Ishikawa (cell line): ENCODE results near the gene URAD.

Experiments
- CEBPB ChIP-seq: IDR thresholded peaks from 2 replicates; pipeline ENCODE4 v1.6.1; 2012
- CREB1 ChIP-seq: IDR thresholded peaks from 2 replicates; pipeline ENCODE4 v1.6.1; 2012; ENCODE audit warnings: low read depth
- EGR1 ChIP-seq: IDR thresholded peaks from 2 replicates; pipeline ENCODE4 v1.6.1; 2012
- EP300 ChIP-seq: IDR thresholded peaks from 2 replicates; pipeline ENCODE4 v1.6.1; 2012; ENCODE audit warnings: borderline replicate concordance
- FOXM1 ChIP-seq: IDR thresholded peaks from 2 replicates; pipeline ENCODE4 v1.6.1; 2012; ENCODE audit warnings: low read depth, borderline replicate concordance
- NFIC ChIP-seq: IDR thresholded peaks from 2 replicates; pipeline ENCODE4 v1.6.1; 2012
- RAD21 ChIP-seq: IDR thresholded peaks from 2 replicates; pipeline ENCODE4 v1.6.1; 2012; ENCODE audit warnings: low read depth
- TAF1 ChIP-seq: IDR thresholded peaks from 2 replicates; pipeline ENCODE4 v1.6.1; 2012; ENCODE audit warnings: low read depth, mild to moderate bottlenecking
- TCF12 ChIP-seq: IDR thresholded peaks from 2 replicates; pipeline ENCODE4 v1.6.1; 2012; ENCODE audit warnings: low read depth
- TEAD4 ChIP-seq: IDR thresholded peaks from 2 replicates; pipeline ENCODE4 v1.6.1; 2012
- YY1 ChIP-seq: IDR thresholded peaks from 2 replicates; pipeline ENCODE4 v1.6.1; 2012; ENCODE audit warnings: low read depth
- ZBTB7A ChIP-seq: IDR thresholded peaks from 2 replicates; pipeline ENCODE4 v1.6.1; 2012; ENCODE audit warnings: low read depth
- TF ChIP-seq, protein P1 (sequence below): IDR thresholded peaks from 2 replicates; pipeline ENCODE4 v1.6.1; 2012; ENCODE audit warnings: low read depth, mild to moderate bottlenecking
- TF ChIP-seq, protein P2 (sequence below): IDR thresholded peaks from 2 replicates; pipeline ENCODE4 v1.6.1; 2012
- TF ChIP-seq, protein P3 (sequence below): IDR thresholded peaks from 2 replicates; pipeline ENCODE4 v1.6.1; 2012

URAD gene

DNA sequence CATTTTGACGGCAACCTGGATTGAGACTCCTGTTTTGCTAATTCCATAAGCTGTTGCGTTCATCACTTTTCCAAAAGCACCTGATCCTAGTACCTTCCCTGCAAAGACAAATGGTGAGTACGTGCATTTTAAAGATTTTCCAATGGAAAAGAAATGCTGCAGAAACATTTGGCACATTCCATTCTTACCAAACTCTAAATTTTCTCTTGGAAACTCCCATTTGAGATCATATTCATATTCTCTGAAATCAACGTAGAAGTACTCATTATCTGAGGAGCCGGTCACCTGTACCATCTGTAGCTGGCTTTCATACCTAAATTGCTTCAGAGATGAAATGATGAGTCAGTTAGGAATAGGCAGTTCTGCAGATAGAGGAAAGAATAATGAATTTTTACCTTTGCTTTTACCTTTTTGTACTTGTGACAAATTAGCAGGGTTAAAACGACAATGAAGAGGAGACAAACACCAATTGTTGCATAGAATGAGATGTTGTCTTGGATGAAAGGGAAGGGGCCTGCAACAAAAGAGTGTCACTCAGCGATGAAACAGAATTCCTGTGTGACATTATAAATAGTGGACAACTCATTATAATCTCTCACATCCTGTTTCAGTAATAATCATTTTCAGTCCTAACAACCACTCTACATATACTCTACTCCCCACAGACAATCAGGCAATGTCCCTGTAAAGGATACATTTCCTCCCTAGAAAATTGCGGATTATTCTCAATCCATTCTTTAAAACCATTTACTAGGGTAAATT lies 45.6 kb upstream of the URAD start:
- TF ChIP-seq YY1 = no peak

DNA sequence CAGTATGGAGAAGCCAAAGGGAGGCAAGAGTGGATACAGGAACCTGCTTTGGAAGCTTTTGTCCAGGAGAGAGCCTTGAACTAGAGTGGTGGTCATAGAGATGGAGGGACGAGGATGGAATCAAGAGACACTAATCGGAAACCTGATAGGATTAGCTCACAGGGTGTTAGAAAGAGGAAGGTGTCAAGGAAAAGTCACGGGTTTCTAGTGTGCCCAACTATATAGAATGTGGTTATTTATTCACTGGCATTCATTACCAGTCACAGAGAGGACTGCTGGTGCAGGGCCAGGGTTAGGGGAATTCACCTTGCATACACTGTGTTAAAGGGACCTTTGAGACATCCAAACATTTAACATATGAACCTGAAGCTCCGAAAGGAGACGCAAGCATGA lies 43.4 kb upstream of the URAD start:
- TF ChIP-seq, protein P1, sequence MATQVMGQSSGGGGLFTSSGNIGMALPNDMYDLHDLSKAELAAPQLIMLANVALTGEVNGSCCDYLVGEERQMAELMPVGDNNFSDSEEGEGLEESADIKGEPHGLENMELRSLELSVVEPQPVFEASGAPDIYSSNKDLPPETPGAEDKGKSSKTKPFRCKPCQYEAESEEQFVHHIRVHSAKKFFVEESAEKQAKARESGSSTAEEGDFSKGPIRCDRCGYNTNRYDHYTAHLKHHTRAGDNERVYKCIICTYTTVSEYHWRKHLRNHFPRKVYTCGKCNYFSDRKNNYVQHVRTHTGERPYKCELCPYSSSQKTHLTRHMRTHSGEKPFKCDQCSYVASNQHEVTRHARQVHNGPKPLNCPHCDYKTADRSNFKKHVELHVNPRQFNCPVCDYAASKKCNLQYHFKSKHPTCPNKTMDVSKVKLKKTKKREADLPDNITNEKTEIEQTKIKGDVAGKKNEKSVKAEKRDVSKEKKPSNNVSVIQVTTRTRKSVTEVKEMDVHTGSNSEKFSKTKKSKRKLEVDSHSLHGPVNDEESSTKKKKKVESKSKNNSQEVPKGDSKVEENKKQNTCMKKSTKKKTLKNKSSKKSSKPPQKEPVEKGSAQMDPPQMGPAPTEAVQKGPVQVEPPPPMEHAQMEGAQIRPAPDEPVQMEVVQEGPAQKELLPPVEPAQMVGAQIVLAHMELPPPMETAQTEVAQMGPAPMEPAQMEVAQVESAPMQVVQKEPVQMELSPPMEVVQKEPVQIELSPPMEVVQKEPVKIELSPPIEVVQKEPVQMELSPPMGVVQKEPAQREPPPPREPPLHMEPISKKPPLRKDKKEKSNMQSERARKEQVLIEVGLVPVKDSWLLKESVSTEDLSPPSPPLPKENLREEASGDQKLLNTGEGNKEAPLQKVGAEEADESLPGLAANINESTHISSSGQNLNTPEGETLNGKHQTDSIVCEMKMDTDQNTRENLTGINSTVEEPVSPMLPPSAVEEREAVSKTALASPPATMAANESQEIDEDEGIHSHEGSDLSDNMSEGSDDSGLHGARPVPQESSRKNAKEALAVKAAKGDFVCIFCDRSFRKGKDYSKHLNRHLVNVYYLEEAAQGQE = no peak
- TF ChIP-seq TAF1 (no peak), FOXM1 (no peak), CREB1 (no peak), EGR1 (no peak), EP300 (no peak), NFIC (no peak), RAD21 (no peak)
- TF ChIP-seq, protein P2, sequence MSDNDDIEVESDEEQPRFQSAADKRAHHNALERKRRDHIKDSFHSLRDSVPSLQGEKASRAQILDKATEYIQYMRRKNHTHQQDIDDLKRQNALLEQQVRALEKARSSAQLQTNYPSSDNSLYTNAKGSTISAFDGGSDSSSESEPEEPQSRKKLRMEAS = no peak
- TF ChIP-seq, protein P3, sequence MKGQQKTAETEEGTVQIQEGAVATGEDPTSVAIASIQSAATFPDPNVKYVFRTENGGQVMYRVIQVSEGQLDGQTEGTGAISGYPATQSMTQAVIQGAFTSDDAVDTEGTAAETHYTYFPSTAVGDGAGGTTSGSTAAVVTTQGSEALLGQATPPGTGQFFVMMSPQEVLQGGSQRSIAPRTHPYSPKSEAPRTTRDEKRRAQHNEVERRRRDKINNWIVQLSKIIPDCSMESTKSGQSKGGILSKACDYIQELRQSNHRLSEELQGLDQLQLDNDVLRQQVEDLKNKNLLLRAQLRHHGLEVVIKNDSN = no peak

DNA sequence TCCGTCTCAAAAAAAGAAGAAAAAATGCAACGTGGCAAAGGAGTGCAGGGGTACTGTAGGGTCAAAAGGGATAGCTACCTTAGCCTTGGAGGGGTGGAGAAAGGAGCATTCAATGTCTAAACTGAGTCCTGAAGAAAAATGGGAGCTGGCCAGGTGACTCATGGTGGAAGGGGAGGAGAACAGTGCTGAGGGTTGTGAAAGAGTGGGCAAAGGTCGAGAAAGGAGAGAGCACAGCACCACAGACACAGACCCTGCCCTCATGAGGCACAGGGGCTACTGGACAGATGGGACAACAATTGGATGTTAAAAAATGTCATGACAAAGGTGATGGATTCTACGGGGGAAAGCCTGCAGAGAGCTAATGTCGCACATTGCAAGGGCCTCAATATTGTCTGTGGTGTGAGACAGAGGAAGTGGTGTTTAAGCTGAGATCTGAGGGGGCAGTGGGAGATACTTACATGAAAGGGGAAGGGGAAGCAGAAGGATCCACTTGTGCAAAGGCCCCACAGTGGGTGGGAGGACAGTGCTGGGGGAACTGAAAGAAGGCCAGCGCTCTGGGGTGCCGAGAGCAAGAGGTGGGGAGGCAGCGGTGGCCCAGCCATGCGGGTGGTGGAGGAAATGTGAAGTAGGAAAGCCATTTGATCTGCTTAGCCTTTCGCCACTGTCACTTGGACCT lies 42.9 kb upstream of the URAD start:
- TF ChIP-seq TCF12 = no peak

DNA sequence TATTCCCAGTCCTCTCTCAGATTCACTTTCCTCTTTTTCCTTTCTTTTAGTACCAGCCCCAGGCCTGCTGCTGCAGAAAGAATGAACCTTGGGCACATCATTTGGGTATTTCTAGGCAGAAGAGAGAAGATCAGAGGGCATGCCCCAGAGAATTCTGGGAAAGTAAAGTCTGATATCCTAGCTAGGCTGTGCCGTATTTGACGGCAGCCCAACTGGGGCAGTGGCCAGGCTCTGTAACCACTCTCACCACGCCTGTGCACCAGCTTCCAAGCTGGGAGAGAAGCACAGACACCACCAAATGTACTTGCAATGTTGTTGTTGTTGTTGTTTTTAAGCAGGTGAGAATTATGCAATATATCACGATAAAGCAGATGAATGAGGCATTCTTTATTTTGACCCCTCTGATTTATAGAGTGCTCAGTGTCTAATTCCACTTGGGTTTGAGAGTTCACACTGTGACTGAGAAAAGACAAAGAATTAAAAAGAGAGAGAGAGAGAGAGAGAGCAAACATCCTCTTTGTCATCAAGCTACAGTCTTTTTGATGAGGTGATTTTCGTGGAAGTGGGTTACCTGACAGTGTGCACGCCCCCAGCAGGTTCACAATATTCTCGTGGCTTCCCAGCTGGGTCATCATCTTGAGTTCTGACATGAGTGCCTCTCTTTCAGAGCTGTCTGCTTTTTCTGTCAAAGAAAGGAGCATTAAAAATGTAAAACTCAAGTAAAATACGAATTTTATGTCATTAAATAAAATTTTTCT lies 39.3 kb upstream of the URAD start:
- TF ChIP-seq EP300 = no peak
- no peak for TF ChIP-seq ZBTB7A
- TF ChIP-seq YY1 = no peak
- TF ChIP-seq TAF1 = no peak
- TF ChIP-seq RAD21 = no peak
- TF ChIP-seq EGR1 = no peak
- TF ChIP-seq, protein P3 = no peak
- TF ChIP-seq, protein P1 = no peak

DNA sequence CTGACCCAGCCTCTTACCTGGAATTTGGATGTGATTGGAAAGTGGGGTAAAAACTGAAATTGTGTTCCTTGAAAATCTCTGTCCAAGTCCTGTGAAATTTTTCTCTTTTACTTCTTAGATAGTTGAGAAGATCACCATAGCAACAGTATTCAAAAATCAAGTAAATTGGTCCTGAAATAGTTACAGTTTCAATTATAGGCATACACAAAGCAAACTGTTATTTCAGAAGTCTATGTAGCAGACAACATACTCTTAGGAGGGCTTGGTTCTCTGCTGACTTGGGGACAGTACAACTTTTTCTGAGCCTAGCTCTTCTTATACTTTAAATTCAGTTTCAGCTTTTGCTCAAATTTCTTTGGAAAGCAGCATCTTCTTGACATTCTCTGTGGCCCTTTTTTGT lies 38.6 kb upstream of the URAD start:
- no peak for TF ChIP-seq TCF12
- TF ChIP-seq RAD21 = no peak
- no peak for TF ChIP-seq YY1
- TF ChIP-seq NFIC = no peak
- no peak for TF ChIP-seq TAF1
- no peak for TF ChIP-seq FOXM1
- no peak for TF ChIP-seq ZBTB7A
- TF ChIP-seq EP300 = no peak

DNA sequence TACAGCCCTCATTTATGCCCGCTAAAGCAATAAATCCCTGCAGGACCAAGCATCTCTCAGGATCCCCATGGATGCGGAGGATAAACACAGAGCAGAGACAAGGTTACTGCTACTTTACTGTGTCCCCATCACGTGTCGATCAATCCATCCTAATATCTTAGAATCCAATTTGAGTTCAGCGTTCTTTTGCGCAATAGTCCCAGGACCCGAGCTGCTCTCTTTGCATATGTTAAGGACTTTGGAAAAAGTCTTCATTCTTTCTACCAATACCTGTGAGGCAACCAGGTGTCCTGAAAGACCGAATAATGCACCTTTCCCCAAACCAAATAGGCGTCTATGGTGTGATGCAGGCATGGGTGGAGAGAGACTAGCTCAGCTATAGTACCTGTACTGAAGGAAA lies 38.0 kb upstream of the URAD start:
- TF ChIP-seq TCF12 (no peak), NFIC (no peak), EGR1 (no peak), TAF1 (no peak), RAD21 (no peak), TEAD4 (no peak), FOXM1 (no peak), CEBPB (no peak), YY1 (no peak)
- TF ChIP-seq, protein P3 = no peak
